ENCODE measurements around the gene CCDC51. TPM values are rescaled to one million over a fixed set of nuclear protein-coding genes. Genes with fewer than 3 reads are reported as not detected.

Gene CCDC51
- total and polyA plus RNA-seq, 2 donors (not counting 1 experiment from before 2014, with no cell fraction given), result 5.0 to 5.9 TPM

DNA sequence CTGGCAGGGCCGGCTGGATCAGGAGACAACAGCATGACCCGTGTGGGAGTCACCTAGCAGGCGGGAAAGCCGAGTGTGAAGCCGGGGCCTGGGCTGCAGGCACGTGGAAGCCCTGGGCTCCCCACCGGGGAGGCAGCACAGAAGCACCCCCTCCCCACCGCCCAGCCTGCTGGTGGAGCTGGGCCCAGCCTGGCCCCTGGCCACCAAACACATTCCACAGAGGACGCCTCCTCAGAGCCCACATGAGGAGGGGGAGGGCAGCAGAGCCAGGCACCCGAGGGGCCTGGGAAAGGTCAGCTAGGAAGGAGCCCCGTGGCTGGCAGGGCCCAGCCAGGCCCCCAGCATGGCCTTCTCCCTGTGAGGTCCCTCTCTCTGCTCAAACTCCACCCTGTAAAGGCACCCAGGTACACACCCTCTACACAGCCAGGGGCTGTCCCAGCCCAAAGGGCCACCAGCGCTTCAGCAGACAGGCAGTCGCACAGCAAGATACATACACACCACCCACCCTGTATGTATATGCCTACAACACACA lies 14.6 kb downstream of the CCDC51 start:
- 95% methylated on average over 12 of the region's 13 CpGs for WGBS (ENCODE audit: insufficient coverage)
- Histone ChIP-seq H2AFZ (ENCODE audit: insufficient read depth, low read depth, low read length, poor library complexity, severe bottlenecking) (no peak overlapping the region), H3K27me3 (replicated peaks in 1 of 4; ENCODE audit: control extremely low read depth in 1 of 4, control insufficient read depth in 3 of 4, insufficient read depth in 4 of 4, low read length in 3 of 4) (peaks cover 0 to 9% (median 3%) of the 10 kb centered on the region in 4 experiments), H3K27ac (ENCODE audit: low read length in 2 of 2) (no peak overlapping the region), H3K9me3 (ENCODE audit: control extremely low read depth in 1 of 3, control insufficient read depth in 2 of 3, insufficient read depth in 1 of 3, low read length in 2 of 3) (peaks cover 0 to 3% (median 0%) of the 10 kb centered on the region in 3 donors), H3K4me3 (ENCODE audit: control extremely low read depth in 1 of 5, extremely low read depth in 1 of 5, insufficient read depth in 1 of 5, low read depth in 2 of 5, low read length in 4 of 5) (no peak overlapping the region), H3K79me2 (ENCODE audit: control insufficient read depth, insufficient read depth, low read length) (no peaks in the 10 kb centered on the region), H3K9ac (ENCODE audit: low read length) (no peak overlapping the region), H3K4me2 (replicated peaks; ENCODE audit: low read depth, low read length, poor library complexity, severe bottlenecking) (no peak overlapping the region), H3K4me1 (ENCODE audit: control insufficient read depth in 2 of 2, insufficient read depth in 2 of 2, low read length in 2 of 2) (peaks cover 6 to 9% of the 10 kb centered on the region in 2 donors), H4K20me1 (ENCODE audit: control insufficient read depth, insufficient read depth, low read length, poor library complexity, severe bottlenecking) (no peaks in the 10 kb centered on the region), H3K36me3 (replicated peaks in 1 of 2; ENCODE audit: control extremely low read depth in 1 of 2, control insufficient read depth in 1 of 2, extremely low read depth in 1 of 2, insufficient read depth in 2 of 2, low read length in 1 of 2) (no peaks in the 10 kb centered on the region)
- ChIA-PET POLR2A (no interaction called here), CTCF (interaction anchor here (1.5 to 2.3 kb wide), 2 partner anchors 11 to 24 kb away, joined by 7 to 9 read pairs; no protein-coding TSS in a partner anchor)
- no peak for TF ChIP-seq EZH2 (IDR thresholded peaks at IDR 0.05; ENCODE audit: borderline replicate concordance, insufficient read depth, low read depth, low read length, poor library complexity, severe bottlenecking)
- TF ChIP-seq, protein P1, sequence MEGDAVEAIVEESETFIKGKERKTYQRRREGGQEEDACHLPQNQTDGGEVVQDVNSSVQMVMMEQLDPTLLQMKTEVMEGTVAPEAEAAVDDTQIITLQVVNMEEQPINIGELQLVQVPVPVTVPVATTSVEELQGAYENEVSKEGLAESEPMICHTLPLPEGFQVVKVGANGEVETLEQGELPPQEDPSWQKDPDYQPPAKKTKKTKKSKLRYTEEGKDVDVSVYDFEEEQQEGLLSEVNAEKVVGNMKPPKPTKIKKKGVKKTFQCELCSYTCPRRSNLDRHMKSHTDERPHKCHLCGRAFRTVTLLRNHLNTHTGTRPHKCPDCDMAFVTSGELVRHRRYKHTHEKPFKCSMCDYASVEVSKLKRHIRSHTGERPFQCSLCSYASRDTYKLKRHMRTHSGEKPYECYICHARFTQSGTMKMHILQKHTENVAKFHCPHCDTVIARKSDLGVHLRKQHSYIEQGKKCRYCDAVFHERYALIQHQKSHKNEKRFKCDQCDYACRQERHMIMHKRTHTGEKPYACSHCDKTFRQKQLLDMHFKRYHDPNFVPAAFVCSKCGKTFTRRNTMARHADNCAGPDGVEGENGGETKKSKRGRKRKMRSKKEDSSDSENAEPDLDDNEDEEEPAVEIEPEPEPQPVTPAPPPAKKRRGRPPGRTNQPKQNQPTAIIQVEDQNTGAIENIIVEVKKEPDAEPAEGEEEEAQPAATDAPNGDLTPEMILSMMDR (IDR thresholded peaks at IDR 0.05), result no peak
- H3K4me3 Mint-ChIP-seq, result no peak overlapping the region
- DNase-seq, result no peak
- H3K27ac Mint-ChIP-seq, result no peak overlapping the region
- H3K9me3 Mint-ChIP-seq (ENCODE audit: insufficient read depth), result no peaks in the 10 kb centered on the region
- ATAC-seq (ENCODE audit: low read depth), result no peak
- peaks cover 9% of the 10 kb centered on the region for H3K4me1 Mint-ChIP-seq
- intact Hi-C loops (cut with micrococcal nuclease), result no loop called here
- H3K27me3 Mint-ChIP-seq, result peaks cover 16% of the 10 kb centered on the region

DNA sequence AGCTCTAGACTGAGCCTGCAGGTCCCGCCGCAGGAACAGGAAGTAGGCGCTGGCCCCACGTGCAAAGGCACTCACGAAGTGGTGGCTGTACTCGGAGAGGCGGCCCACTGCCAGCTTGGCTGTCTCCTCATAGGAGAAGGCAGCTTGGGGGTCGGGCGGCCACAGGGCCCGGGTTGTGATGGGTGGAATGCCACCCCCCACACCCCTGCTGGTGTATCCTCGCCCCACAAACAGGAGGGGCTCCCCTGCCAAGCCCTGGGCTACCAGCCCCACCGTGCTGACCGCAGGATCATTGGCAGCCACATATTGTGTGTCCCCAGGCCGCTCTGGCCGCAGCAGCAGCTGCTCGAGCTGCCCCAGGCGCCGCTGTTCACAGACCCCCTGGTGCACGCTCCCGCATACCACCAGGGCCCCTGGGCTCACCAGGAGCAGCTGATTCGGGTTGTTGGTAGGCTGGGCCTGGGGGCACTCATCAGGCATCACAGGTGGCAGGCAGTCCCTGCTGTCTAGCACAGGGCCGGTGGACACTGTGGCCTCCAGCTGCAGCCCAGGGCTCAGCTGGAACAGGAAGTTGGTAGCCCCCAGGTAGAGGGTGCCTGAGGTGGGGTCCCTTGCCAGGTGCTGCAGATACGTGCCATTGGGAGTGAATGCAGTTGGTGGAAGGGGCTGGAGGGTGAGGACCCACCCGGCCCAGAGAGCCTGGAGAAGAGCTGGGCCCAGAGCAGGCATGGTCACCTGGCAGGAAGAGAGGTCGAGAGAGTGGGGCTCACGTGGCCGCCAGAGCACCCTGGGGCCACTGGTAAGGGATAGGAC lies 15.8 kb downstream of the CCDC51 start:
- H3K9me3 ChIP-seq (ENCODE audit: control extremely low read depth in 1 of 3, control insufficient read depth in 2 of 3, insufficient read depth in 1 of 3, low read length in 2 of 3), result peaks cover 0 to 3% (median 0%) of the 10 kb centered on the region in 3 donors
- H3K4me2 ChIP-seq (replicated peaks; ENCODE audit: low read depth, low read length, poor library complexity, severe bottlenecking), result no peak overlapping the region
- H3K36me3 ChIP-seq (replicated peaks in 1 of 2; ENCODE audit: control extremely low read depth in 1 of 2, control insufficient read depth in 1 of 2, extremely low read depth in 1 of 2, insufficient read depth in 2 of 2, low read length in 1 of 2), result no peaks in the 10 kb centered on the region
- peaks cover 0 to 9% (median 3%) of the 10 kb centered on the region in 4 experiments for H3K27me3 ChIP-seq (replicated peaks in 1 of 4; ENCODE audit: control extremely low read depth in 1 of 4, control insufficient read depth in 3 of 4, insufficient read depth in 4 of 4, low read length in 3 of 4)
- Mint-ChIP-seq H3K9me3 (ENCODE audit: insufficient read depth) (no peaks in the 10 kb centered on the region), H3K4me1 (peaks cover 6% of the 10 kb centered on the region), H3K27me3 (peaks cover 16% of the 10 kb centered on the region), H3K4me3 (no peak overlapping the region), H3K27ac (no peak overlapping the region)
- no peak overlapping the region for H3K9ac ChIP-seq (ENCODE audit: low read length)
- intact Hi-C loops (cut with micrococcal nuclease), result no loop called here
- H3K4me1 ChIP-seq (ENCODE audit: control insufficient read depth in 2 of 2, insufficient read depth in 2 of 2, low read length in 2 of 2), result peaks cover 0 to 3% of the 10 kb centered on the region in 2 donors
- POLR2A ChIA-PET, result no interaction called here
- H3K79me2 ChIP-seq (ENCODE audit: control insufficient read depth, insufficient read depth, low read length), result no peaks in the 10 kb centered on the region
- H3K4me3 ChIP-seq (ENCODE audit: control extremely low read depth in 1 of 5, extremely low read depth in 1 of 5, insufficient read depth in 1 of 5, low read depth in 2 of 5, low read length in 4 of 5), result no peak overlapping the region
- CTCF ChIA-PET, result interaction anchor here (0.6 to 2.3 kb wide), 4 partner anchors 12 to 83 kb away, joined by 3 to 16 read pairs (median 7); no protein-coding TSS in a partner anchor
- H4K20me1 ChIP-seq (ENCODE audit: control insufficient read depth, insufficient read depth, low read length, poor library complexity, severe bottlenecking), result no peaks in the 10 kb centered on the region
- no peak overlapping the region for H2AFZ ChIP-seq (ENCODE audit: insufficient read depth, low read depth, low read length, poor library complexity, severe bottlenecking)
- no peak for ATAC-seq (ENCODE audit: low read depth)
- no peak for DNase-seq
- TF ChIP-seq EZH2 (IDR thresholded peaks at IDR 0.05; ENCODE audit: borderline replicate concordance, insufficient read depth, low read depth, low read length, poor library complexity, severe bottlenecking), result no peak
- TF ChIP-seq, protein P1 (IDR thresholded peaks at IDR 0.05), result no peak
- WGBS (ENCODE audit: insufficient coverage), result 93% methylated on average over 27 of the region's 27 CpGs
- H3K27ac ChIP-seq (ENCODE audit: low read length in 2 of 2), result no peak overlapping the region

Data from B cell (primary cell).